ENCODE results near the gene KIF3B. TPM values are rescaled to one million over a fixed set of nuclear protein-coding genes. Genes with fewer than 3 reads are reported as not detected.
"Not testable (repeated sequence)": the region's sequence is repeated elsewhere in the genome, so short reads cannot be mapped to it uniquely, and the experiment has no call there.

Gene KIF3B
- total and polyA plus RNA-seq, 2 donors from 2014 or later = 31.6 to 62.2 TPM

- Histone ChIP-seq H3K9me3 (ENCODE audit: control insufficient read depth in 2 of 3, insufficient read depth in 1 of 3, low read length in 3 of 3) (no peaks in the 10 kb centered on the region), H3K36me3 (ENCODE audit: control insufficient read depth in 2 of 3, insufficient read depth in 3 of 3, low read length in 3 of 3) (no peaks in the 10 kb centered on the region), H3K4me1 (ENCODE audit: control insufficient read depth in 2 of 3, insufficient read depth in 2 of 3, low read depth in 1 of 3, low read length in 3 of 3) (no peaks in the 10 kb centered on the region), H3K9ac (ENCODE audit: low read length in 3 of 3) (no peak overlapping the region), H3K4me3 (ENCODE audit: low read length in 3 of 3) (no peak overlapping the region), H3K27me3 (ENCODE audit: control insufficient read depth, insufficient read depth, low read length) (no peaks in the 10 kb centered on the region), H3K27ac (ENCODE audit: low read depth in 2 of 2, low read length in 2 of 2) (no peak overlapping the region)
- FAIRE-seq (no peak), DNase-seq (no peak)
- TF ChIP-seq, protein P1, sequence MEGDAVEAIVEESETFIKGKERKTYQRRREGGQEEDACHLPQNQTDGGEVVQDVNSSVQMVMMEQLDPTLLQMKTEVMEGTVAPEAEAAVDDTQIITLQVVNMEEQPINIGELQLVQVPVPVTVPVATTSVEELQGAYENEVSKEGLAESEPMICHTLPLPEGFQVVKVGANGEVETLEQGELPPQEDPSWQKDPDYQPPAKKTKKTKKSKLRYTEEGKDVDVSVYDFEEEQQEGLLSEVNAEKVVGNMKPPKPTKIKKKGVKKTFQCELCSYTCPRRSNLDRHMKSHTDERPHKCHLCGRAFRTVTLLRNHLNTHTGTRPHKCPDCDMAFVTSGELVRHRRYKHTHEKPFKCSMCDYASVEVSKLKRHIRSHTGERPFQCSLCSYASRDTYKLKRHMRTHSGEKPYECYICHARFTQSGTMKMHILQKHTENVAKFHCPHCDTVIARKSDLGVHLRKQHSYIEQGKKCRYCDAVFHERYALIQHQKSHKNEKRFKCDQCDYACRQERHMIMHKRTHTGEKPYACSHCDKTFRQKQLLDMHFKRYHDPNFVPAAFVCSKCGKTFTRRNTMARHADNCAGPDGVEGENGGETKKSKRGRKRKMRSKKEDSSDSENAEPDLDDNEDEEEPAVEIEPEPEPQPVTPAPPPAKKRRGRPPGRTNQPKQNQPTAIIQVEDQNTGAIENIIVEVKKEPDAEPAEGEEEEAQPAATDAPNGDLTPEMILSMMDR (IDR thresholded peaks at IDR 0.05; ENCODE audit: borderline replicate concordance, extremely low read depth, insufficient read depth) = no peak
- intact Hi-C loops (cut with DNase I) = no loop called here
These were observed 15.8 kb upstream of the KIF3B start for GRCh38 chr20:32261644-32262043.

- Histone ChIP-seq H3K36me3 (ENCODE audit: control insufficient read depth in 2 of 3, insufficient read depth in 3 of 3, low read length in 3 of 3) (no peaks in the 10 kb centered on the region), H3K27me3 (ENCODE audit: control insufficient read depth, insufficient read depth, low read length) (no peaks in the 10 kb centered on the region), H3K9me3 (ENCODE audit: control insufficient read depth in 2 of 3, insufficient read depth in 1 of 3, low read length in 3 of 3) (no peaks in the 10 kb centered on the region), H3K4me1 (ENCODE audit: control insufficient read depth in 2 of 3, insufficient read depth in 2 of 3, low read depth in 1 of 3, low read length in 3 of 3) (no peaks in the 10 kb centered on the region), H3K9ac (ENCODE audit: low read length in 3 of 3) (no peak overlapping the region), H3K4me3 (ENCODE audit: low read length in 3 of 3) (no peak overlapping the region), H3K27ac (ENCODE audit: low read depth in 2 of 2, low read length in 2 of 2) (no peak overlapping the region)
- TF ChIP-seq, protein P1 (IDR thresholded peaks at IDR 0.05; ENCODE audit: borderline replicate concordance, extremely low read depth, insufficient read depth) = no peak
- FAIRE-seq (no peak), DNase-seq (no peak)
- intact Hi-C loops (cut with DNase I) = no loop called here
These were observed 14.0 kb upstream of the KIF3B start for GRCh38 chr20:32263398-32263954.

GRCh38 chr20:32271620-32272019, 5.8 kb upstream of the KIF3B start:
- TF ChIP-seq, protein P1 (IDR thresholded peaks at IDR 0.05; ENCODE audit: borderline replicate concordance, extremely low read depth, insufficient read depth) = no peak
- no peak overlapping the region for H3K27ac ChIP-seq (ENCODE audit: low read depth in 2 of 2, low read length in 2 of 2)
- intact Hi-C loops (cut with DNase I) = no loop called here
- no peaks in the 10 kb centered on the region for H3K27me3 ChIP-seq (ENCODE audit: control insufficient read depth, insufficient read depth, low read length)
- H3K4me1 ChIP-seq (ENCODE audit: control insufficient read depth in 2 of 3, insufficient read depth in 2 of 3, low read depth in 1 of 3, low read length in 3 of 3) = no peaks in the 10 kb centered on the region
- no peaks in the 10 kb centered on the region for H3K9me3 ChIP-seq (ENCODE audit: control insufficient read depth in 2 of 3, insufficient read depth in 1 of 3, low read length in 3 of 3)
- DNase-seq (no peak), FAIRE-seq (no peak)
- no peaks in the 10 kb centered on the region for H3K36me3 ChIP-seq (ENCODE audit: control insufficient read depth in 2 of 3, insufficient read depth in 3 of 3, low read length in 3 of 3)
- no peak overlapping the region for H3K9ac ChIP-seq (ENCODE audit: low read length in 3 of 3)
- H3K4me3 ChIP-seq (ENCODE audit: low read length in 3 of 3) = no peak overlapping the region

DNA sequence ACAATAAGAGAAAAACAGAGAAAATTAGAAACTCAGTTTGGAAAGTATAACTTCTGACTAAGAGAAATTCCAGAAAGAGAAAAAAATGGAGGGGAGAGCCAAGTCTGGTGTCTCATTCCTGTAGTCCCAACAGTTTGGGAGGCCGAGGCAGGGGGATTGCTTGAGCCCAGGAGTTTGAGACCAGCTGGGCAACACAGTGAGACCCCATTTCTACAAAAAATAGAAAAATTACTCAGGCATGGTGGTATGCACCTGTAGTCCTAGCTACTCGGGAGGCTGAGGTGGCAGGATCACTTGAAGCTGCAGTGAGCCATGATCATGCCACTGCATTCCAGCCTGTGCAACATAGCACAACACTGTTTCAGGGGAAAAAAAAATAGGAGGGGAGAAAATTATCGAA, 3.1 kb upstream of the KIF3B start:
- intact Hi-C loops (cut with DNase I) = no loop called here
- no peak for FAIRE-seq
- TF ChIP-seq, protein P1 (IDR thresholded peaks at IDR 0.05; ENCODE audit: borderline replicate concordance, extremely low read depth, insufficient read depth) = no peak
- Histone ChIP-seq H3K9ac (ENCODE audit: low read length in 3 of 3) (no peak overlapping the region), H3K4me3 (ENCODE audit: low read length in 3 of 3) (no peak overlapping the region), H3K9me3 (ENCODE audit: control insufficient read depth in 2 of 3, insufficient read depth in 1 of 3, low read length in 3 of 3) (no peaks in the 10 kb centered on the region), H3K27ac (ENCODE audit: low read depth in 2 of 2, low read length in 2 of 2) (no peak overlapping the region), H3K36me3 (ENCODE audit: control insufficient read depth in 2 of 3, insufficient read depth in 3 of 3, low read length in 3 of 3) (no peaks in the 10 kb centered on the region), H3K27me3 (ENCODE audit: control insufficient read depth, insufficient read depth, low read length) (no peaks in the 10 kb centered on the region), H3K4me1 (ENCODE audit: control insufficient read depth in 2 of 3, insufficient read depth in 2 of 3, low read depth in 1 of 3, low read length in 3 of 3) (peaks cover 0 to 7% (median 7%) of the 10 kb centered on the region in 3 donors)
- DNase-seq = no peak

GRCh38 chr20:32275163-32275562, 2.3 kb upstream of the KIF3B start:
- H3K9me3 ChIP-seq (ENCODE audit: control insufficient read depth in 2 of 3, insufficient read depth in 1 of 3, low read length in 3 of 3); intact Hi-C loops (cut with DNase I); H3K27me3 ChIP-seq (ENCODE audit: control insufficient read depth, insufficient read depth, low read length); H3K9ac ChIP-seq (ENCODE audit: low read length in 3 of 3); DNase-seq; H3K4me3 ChIP-seq (ENCODE audit: low read length in 3 of 3); H3K36me3 ChIP-seq (ENCODE audit: control insufficient read depth in 2 of 3, insufficient read depth in 3 of 3, low read length in 3 of 3); H3K27ac ChIP-seq (ENCODE audit: low read depth in 2 of 2, low read length in 2 of 2); H3K4me1 ChIP-seq (ENCODE audit: control insufficient read depth in 2 of 3, insufficient read depth in 2 of 3, low read depth in 1 of 3, low read length in 3 of 3); FAIRE-seq: not testable (repeated sequence)
